Tibial nerve (tissue), 4 donors: ENCODE measurements around the gene PAK1. TPM values are rescaled to one million over a fixed set of nuclear protein-coding genes. Genes with fewer than 3 reads are reported as not detected.
"Not testable (repeated sequence)": the region's sequence is repeated elsewhere in the genome, so short reads cannot be mapped to it uniquely, and the experiment has no call there.

Source experiments
- DNase-seq, 2 donors: peaks; one replicate each; pipeline ENCODE4 v3.0.0-alpha.2; 2019; ENCODE audit warnings: low spot score in 2 of 2
- H3K27ac ChIP-seq, 4 donors: fragments of 200-600 bp; sonication (generic) in 3 of 4; one replicate each; pipeline ENCODE4 v1.5.1; 2017 to 2019; ENCODE audit warnings: mild to moderate bottlenecking in 1 of 4
- H3K27me3 ChIP-seq, 2 donors: fragments of 200-600 bp; sonication (generic) in 1 of 2; one replicate each; pipeline versions ENCODE4 v1.5.1 to v1.6.0; 2017 to 2019
- H3K36me3 ChIP-seq, 3 donors: fragments of 200-600 bp; sonication (generic); one replicate each; pipeline ENCODE4 v1.5.1; 2018 to 2019
- H3K4me1 ChIP-seq, 4 donors: fragments of 200-600 bp; sonication (generic) in 3 of 4; one replicate each; pipeline ENCODE4 v1.5.1; 2017 to 2019
- H3K4me3 ChIP-seq, 4 donors: fragments of 200-600 bp; sonication (generic) in 3 of 4; one replicate each; pipeline ENCODE4 v1.5.1; 2017 to 2019; ENCODE audit warnings: mild to moderate bottlenecking in 1 of 4, moderate library complexity in 1 of 4
- H3K9me3 ChIP-seq, 4 donors: fragments of 200-600 bp; sonication (generic) in 3 of 4; one replicate each; pipeline ENCODE4 v1.5.1; 2017 to 2019
- CTCF ChIP-seq, 5 experiments: fragments of 200-600 bp in 3 of 5; fragments of 450-650 bp in 2 of 5; sonication (generic) in 3 of 5; IDR thresholded peaks; one replicate each; pipeline ENCODE4 v1.5.1; 2016 to 2019; ENCODE audit warnings: antibody characterized with exemption in 5 of 5, mild to moderate bottlenecking in 3 of 5, moderate library complexity in 2 of 5
- EP300 ChIP-seq, 2 donors: sonication (generic); formaldehyde crosslinking; IDR thresholded peaks; one replicate each; pipeline ENCODE4 v1.6.1; 2017; ENCODE audit warnings: antibody characterized with exemption in 2 of 2, mild to moderate bottlenecking in 1 of 2
- POLR2A ChIP-seq, 2 donors: fragments of 450-650 bp; IDR thresholded peaks; one replicate each; pipeline ENCODE4 v1.6.1; 2017; ENCODE audit warnings: antibody characterized with exemption in 2 of 2, mild to moderate bottlenecking in 2 of 2, moderate library complexity in 2 of 2
- WGBS, 2 donors: methylation state at CpG; one replicate each; pipeline ENCODE4 v1.1.5; 2018; 5-methylcytosine and 5-hydroxymethylcytosine counted together
- total RNA-seq, 4 donors: library from RNA; depleted of rRNA; stranded (reverse); fragments of >200 nt; gene quantifications; one replicate each; pipeline ENCODE4 v1.1.0, GENCODE V29; 2016

The PAK1 gene
- total RNA-seq, 4 donors from 2014 or later, result 13.9 to 28.5 (median 25.4) TPM

- Histone ChIP-seq H3K9me3 (no peaks in the 10 kb centered on the region), H3K4me1 (no peaks in the 10 kb centered on the region), H3K4me3 (no peak overlapping the region), H3K27me3 (no peaks in the 10 kb centered on the region), H3K36me3 (no peaks in the 10 kb centered on the region), H3K27ac (no peak overlapping the region)
- WGBS, 2 donors, result 81 to 83% methylated on average over 2 of the region's 2 CpGs
- DNase-seq, result no peak
- TF ChIP-seq EP300 (IDR thresholded peaks at IDR 0.05) (no peak), CTCF (IDR thresholded peaks at IDR 0.05) (no peak), POLR2A (IDR thresholded peaks at IDR 0.05) (no peak)
These were observed 170.6 kb downstream of the PAK1 start for GRCh38 chr11:77303328-77303727.

- 74 to 79% methylated on average over 3 of the region's 3 CpGs for WGBS, 2 donors
- Histone ChIP-seq H3K4me1 (no peaks in the 10 kb centered on the region), H3K9me3 (no peaks in the 10 kb centered on the region), H3K27ac (no peak overlapping the region), H3K4me3 (no peak overlapping the region), H3K36me3 (no peaks in the 10 kb centered on the region), H3K27me3 (no peaks in the 10 kb centered on the region)
- TF ChIP-seq CTCF (IDR thresholded peaks at IDR 0.05) (no peak), POLR2A (IDR thresholded peaks at IDR 0.05) (no peak), EP300 (IDR thresholded peaks at IDR 0.05) (no peak)
- DNase-seq, result no peak
These were observed 171.1 kb downstream of the PAK1 start for GRCh38 chr11:77302752-77303151.

- Histone ChIP-seq H3K4me3 (no peak within 1 kb of the TSS), H3K4me1 (no peaks in the 10 kb centered on the region), H3K27ac (no peak within 1 kb of the TSS), H3K36me3 (no peaks in the 10 kb centered on the region), H3K27me3 (no peaks in the 10 kb centered on the region), H3K9me3 (no peaks in the 10 kb centered on the region)
- no peak for DNase-seq
- WGBS, 2 donors, result 84 to 93% methylated on average over 15 of the region's 15 CpGs
- TF ChIP-seq CTCF (IDR thresholded peaks at IDR 0.05) (no peak), EP300 (IDR thresholded peaks at IDR 0.05) (no peak), POLR2A (IDR thresholded peaks at IDR 0.05) (no peak)
These were observed 172.4 kb downstream of the PAK1 start, which contains the start of gene GDPD4 for GRCh38 chr11:77301510-77301909. TSS of gene GDPD4 (minus strand) at chr11:77301686. CDS start at chr11:77285137, 16,549 bp downstream.

GRCh38 chr11:77300695-77301094, 173.2 kb downstream of the PAK1 start:
- Histone ChIP-seq H3K36me3 (no peaks in the 10 kb centered on the region), H3K9me3 (no peaks in the 10 kb centered on the region), H3K4me3 (no peak overlapping the region), H3K27me3 (no peaks in the 10 kb centered on the region), H3K27ac (no peak overlapping the region), H3K4me1 (no peaks in the 10 kb centered on the region)
- no peak for DNase-seq
- 58 to 64% methylated on average over 5 of the region's 5 CpGs for WGBS, 2 donors
- TF ChIP-seq CTCF (IDR thresholded peaks at IDR 0.05) (no peak), POLR2A (IDR thresholded peaks at IDR 0.05) (no peak), EP300 (IDR thresholded peaks at IDR 0.05) (no peak)

- H3K27me3 ChIP-seq, H3K9me3 ChIP-seq, H3K4me1 ChIP-seq, H3K4me3 ChIP-seq, H3K27ac ChIP-seq, DNase-seq, H3K36me3 ChIP-seq: not testable (repeated sequence)
- WGBS, 2 donors, result 88 to 92% methylated on average over 6 of the region's 6 CpGs
These were observed 173.9 kb downstream of the PAK1 start for GRCh38 chr11:77300028-77300427.

GRCh38 chr11:77299528-77299993, 174.3 kb downstream of the PAK1 start:
- Histone ChIP-seq H3K36me3 (no peaks in the 10 kb centered on the region), H3K27ac (no peak overlapping the region), H3K27me3 (no peaks in the 10 kb centered on the region), H3K9me3 (no peaks in the 10 kb centered on the region), H3K4me3 (no peak overlapping the region), H3K4me1 (no peaks in the 10 kb centered on the region)
- 90 to 95% methylated on average over 2 of the region's 2 CpGs for WGBS, 2 donors
- DNase-seq, result no peak
- no peak for TF ChIP-seq EP300 (IDR thresholded peaks at IDR 0.05)
- TF ChIP-seq CTCF (IDR thresholded peaks at IDR 0.05), result no peak
- no peak for TF ChIP-seq POLR2A (IDR thresholded peaks at IDR 0.05)
